GM21515 (cell line): ENCODE data around the gene MKRN2OS.

Source experiments
- ATAC-seq: cut with Tn5 transposase; IDR thresholded peaks from one replicate; pipeline ENCODE4 v1.9.1; 2021; ENCODE audit not compliant: unreplicated experiment

MKRN2OS gene

DNA sequence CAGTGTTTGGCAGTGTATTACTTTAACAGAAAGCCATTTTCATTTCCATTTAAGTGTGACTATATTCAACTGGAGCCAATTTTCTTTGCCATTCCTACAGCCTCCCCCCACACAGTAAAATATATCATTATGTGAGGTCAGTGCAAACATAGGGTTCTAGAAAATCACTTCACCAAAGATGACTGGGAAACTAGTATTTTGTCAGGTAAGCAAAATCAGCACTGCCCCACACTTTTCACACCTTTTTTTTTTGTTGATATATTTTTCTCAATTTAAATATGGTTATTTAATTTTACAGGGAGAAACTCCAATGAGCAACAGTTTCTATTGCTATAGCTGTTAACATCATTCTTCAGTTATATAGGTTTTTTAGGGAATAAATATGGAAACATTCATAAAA is 29.7 kb downstream of the MKRN2OS start:
- ATAC-seq: no peak

DNA sequence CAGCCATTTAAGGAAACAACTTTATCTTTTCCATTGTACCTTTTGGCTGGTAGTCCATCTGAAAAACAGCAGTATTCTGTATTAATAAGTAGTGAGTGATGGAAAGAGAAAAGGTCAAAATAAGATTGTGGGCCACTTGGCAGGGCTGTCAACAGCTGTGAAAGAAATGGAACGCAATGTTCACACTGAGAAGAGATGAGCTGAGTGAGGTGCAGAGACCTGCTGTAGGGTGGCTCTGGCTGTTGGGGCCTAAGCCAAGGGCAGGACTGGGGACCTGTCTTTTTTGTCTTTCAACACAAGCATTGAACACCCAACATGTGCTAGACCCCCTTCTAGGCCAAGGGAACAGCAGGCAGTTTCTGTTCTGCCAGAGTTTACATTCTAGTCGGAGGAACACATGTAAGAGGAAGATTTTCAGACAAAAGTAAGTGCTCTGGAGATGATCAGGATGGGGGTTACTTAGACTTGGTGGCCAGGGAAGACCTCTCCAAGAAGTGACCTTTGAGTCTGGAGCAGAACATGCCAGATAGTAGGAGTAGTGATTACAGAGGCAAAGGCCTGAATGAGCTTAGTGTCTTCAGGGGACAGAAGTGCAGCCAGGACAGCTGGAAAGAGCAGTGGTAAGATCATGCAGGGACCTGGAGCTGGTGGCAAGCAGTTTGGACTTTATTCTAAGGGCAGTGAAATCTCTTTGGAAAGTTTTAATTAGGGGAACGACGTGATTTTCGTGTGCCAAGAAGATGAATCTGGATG is 31.4 kb downstream of the MKRN2OS start:
- no peak for ATAC-seq

DNA sequence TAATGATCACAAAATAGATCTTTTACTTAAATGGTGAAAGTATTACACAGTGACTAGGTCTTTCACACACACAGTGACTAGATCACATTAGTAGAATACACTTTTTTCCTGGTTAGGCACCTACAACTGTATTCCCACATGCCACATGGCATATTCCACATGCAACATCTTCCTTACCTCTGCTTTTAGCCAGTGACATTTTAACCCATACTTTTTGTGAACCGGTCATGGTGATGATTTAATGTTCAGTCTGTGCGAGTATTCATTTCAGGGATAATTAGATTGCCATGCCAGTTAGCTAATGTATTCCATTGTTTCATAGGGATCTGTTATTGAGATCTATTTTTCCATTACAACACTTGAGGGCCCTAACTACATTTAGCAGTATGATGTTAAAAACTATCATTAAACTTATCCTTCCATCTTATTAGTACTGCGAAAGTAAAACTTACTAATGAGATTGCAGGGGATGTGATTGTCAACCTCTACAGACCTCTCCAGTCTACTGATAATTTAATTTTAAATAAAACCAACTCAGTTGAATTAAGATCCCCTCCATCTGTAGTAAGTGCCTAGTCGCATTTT is 32.7 kb downstream of the MKRN2OS start:
- ATAC-seq: no peak

DNA sequence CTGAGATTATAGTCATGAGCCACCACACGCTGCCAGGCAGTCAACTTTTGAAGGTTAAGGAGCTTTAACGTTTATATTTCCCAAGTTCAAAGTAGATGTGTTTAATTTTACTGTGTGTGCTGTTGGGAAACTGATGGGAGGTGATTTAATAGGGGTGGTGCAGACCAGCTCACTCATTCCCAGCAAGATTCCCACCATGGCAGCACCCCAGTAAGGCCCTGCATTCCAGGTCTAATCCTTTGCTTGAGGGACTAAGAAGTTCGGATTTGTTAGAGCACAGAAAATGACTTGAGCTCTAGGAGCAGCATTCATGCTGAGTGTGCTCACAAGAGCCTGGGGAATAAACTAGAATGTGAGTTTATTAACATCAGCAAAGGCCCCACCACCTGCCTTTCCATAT is 35.8 kb downstream of the MKRN2OS start:
- no peak for ATAC-seq

DNA sequence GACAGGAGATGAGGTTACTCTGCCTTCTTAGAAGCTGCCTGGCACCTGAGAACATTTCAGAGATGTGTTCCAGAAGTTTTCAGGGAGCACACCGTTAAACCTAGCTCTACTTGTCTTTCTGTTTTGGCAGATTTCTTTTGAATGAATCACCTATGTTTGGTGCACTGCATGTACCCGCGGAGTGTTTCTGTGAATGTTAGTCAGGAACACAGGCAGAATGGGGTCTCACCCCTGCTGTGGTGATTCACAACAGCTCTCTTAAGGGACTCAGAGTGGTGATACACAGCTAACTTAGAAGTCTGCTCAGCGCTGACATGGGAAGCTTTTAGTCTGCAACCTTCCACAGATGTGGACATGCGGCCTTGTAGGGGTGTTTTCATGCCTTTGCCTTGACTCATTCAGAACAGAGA is 37.0 kb downstream of the MKRN2OS start:
- ATAC-seq: no peak

DNA sequence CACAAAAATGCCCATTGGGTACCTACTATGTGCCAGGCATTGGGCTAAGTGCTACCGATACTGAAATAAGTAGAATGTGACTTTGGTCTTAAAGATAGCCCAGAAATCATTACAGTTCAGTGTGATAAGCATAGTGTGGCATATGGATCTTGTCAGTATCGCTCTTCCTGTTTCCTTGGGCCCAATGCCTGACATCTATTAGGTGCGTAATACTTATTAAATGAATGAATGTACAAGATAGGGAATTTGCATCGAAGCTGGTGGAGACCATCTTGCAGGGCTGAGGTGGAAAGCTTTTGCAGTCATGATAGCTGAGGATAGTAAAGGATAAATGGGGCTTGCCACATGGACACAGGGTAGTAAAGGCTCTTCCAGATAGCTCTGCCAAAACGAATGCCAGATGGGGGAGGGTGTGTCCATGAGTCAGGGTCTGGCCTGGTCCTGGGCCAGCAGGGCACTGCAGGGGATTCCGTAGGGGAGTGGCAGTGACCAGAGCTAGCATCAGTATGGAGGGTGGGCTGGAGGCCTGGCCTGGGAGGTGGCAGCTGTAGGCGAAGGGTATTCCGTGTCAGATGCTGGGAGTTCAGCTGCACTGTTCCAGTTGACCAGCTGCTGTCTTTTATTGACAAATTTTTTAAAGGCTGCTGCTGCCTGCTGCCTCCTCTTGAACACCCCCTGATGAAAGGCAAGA is 37.6 kb downstream of the MKRN2OS start:
- no peak for ATAC-seq

DNA sequence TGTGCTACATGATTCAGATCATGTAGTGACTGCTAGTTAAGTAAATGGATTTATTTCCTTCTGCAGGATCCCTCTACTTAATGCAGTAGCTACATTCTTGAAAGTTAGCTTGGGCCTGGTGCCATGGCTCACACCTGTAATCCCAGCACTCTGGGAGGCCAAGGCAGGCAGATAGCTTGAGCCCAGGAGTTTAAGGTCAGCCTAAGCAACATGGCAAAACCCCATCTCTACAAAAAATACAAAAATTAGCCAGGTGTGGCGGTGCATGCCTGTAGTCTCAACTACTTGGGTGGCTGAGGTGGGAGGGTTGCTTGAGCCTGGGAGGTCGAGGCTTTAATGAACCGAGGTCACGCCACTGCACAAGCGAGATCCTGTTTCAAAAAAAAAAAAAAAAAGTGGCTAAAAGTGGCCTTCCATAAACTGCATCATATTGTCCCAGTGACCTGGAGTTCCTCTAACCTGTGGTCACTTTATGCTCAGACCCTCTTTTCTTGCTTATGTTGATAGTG is 39.0 kb downstream of the MKRN2OS start:
- ATAC-seq: no peak

DNA sequence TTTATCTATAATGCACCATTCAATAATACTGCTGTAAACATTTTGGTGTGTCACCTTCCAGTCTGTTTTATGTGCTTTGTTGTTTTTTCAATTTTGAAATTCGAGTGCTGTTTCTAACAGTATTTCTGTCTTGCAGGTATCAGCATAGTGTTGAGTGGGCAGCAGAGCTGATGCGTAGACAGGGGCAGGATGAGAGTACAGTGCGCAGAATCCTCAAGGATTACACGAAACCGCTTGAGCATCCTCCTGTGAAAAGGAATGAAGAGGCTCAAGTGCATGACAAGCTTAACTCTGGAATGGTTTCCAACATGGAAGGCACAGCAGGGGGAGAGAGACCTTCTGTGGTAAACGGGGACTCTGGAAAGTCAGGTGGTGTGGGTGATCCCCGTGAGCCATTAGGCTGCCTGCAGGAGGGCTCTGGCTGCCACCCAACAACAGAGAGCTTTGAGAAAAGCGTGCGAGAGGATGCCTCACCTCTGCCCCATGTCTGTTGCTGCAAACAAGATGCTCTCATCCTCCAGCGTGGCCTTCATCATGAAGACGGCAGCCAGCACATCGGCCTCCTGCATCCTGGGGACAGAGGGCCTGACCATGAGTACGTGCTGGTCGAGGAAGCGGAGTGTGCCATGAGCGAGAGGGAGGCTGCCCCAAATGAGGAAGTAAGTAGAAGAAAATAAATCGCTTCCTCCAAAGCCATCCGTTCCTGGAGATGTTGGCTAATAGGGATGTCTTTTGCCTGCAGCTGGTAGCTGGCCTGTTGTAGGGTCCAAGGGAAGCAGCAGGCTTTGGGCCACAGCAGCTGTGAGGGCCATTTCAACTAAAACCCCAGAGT is 42.0 kb downstream of the MKRN2OS start:
- ATAC-seq: no peak

DNA sequence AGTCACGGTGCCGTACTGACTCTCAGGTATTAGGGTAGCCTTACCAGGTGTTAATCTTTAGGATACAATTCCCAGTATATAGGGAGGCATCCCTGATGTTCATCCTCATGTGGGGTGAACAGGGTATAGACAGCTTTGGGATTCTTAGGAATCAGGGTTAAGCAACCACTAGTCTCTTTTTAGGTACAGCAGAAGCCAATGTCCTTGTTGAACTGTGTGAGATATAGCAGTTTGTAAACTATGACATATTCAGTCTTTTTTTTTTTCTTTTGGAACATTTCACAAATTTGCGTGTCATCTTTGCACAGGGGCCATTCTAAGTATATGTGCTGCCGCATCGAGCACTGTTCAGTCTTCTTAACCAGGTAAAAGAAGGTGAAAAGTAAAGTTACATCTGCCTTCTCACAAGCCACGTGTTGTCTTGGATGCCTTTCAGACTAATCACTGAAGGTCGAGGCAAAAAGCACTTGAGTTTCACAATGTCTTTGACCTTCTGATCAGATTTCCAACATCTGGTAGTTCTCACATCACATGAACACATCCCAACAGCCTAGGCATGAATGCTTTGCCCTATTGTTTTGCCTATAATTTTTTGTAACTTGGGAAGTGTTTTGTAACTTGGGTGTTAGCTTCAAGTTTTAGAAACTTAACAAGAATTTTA is 43.8 kb downstream of the MKRN2OS start:
- no peak for ATAC-seq

DNA sequence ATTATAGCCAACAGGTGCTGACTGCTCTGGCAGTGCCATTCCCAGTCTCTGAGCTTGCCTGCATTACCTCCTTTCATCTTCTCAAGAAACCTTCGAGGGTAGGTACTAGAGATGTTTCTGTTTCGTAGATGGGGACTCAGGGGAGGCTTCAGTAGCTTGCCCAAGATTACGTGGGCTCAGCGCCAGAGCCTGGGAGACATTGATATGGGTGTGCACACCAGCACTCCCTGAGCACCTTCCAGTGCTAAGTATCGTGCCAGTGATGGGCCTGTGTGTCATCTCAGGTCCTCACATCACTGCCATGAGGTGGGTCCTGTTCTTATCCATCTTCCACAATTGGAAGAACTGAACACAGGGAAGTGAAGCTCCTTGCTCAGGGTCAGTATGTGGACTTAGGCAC is 45.8 kb downstream of the MKRN2OS start:
- ATAC-seq: no peak

DNA sequence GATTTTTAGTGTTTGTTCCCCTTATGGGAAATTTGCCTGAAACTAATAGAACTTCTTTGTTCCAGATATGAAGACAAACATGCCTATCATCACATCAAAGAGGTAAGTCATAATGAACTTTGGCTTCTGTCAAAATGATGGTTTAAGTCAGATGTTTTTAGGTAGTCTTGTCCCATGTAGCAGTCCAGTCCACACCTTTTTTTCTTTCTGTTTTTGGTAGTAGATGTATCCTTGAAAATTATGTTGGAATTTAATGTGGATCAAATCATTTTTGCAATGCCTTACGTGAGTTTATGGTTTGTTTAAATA is 48.9 kb downstream of the MKRN2OS start:
- ATAC-seq: no peak

DNA sequence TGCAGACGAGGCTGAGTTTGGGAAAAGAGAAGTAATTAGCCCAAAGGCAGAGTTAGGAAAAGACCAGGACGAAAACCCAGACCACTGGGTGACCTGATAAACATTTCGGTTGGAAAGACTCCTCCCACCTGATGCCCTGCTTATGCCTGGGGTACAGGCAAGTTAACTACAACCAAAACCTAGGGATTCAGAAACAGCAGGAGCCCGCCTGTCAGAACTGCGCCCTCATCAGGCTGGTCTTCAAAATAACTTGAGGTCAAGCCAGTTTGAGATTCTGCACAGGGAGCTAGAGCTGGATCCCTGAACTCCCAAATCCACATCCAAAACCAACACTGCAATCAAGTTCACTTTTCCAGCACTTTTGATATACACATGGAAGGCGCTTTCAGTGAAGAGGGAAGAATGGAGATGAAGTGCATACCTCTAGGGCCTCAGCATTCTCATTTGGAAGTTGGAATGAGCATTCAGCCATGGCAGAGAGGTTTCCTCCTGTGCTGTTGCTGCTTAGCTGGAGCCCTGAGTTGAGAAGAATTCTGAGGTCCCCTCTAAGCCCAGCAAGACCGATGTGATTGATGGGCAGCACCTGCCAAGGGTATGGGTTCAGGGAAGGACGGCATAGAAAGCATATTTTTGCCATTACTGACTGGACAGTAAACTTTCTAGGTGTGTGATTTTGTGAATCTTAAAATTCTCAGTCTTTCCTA is 49.4 kb downstream of the MKRN2OS start:
- no peak for ATAC-seq

DNA sequence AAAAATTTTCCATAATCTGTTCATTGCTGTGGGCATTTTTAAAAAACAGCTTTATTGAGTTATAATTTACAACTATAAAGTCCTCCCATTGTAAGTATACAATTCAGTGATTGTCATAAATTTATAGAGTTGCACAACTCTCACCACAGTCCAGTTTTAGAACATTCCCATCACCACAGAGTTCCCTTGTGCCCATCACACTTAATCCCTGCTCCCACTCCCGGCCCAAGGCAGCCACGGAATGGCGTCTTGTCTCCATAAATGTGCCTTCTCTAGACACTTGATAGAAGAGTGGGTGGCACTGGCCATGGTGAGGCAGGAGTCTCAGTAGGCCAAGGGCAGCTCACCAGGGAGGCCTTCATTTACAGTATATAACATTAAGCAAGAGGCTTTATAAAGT is 54.8 kb downstream of the MKRN2OS start:
- no peak for ATAC-seq

DNA sequence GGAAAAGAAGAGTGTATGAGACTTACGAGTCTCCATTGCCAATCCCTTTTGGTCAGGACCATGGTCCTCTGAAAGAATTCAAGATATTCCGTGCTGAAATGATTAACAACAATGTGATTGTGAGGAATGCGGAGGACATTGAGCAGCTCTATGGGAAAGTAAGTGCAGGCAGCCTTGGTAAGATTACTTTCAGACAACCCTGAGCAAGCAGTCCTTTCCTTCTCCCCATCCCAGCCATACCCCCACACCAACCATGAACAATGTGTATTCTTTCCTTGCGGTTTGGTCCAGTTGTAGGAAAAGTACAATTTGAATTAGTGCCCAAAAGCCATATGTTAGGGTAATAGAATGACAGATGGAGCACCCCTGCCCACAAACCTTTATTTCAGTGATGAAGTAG is 55.5 kb downstream of the MKRN2OS start:
- no peak for ATAC-seq
